ENCODE measurements around the gene PHF14.

The PHF14 gene

DNA sequence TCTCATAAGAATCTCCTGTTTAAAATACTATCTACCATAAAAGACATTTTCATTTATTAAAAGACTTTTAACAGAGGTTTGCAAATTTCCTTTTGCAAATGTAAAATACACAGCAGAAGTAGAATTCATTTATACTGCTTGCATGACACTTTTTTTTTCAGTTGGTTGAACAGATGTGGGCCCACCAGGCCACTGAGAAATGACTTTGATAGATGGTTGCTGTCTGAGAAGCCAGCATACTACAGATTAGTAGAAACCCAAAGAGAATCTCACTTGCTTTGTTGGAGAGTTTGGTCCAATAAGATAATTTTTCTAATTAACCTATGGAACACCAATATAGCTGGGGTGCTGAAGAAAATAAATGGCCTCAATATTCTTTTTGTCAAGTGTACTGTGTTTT, 66.3 kb downstream of the PHF14 start:
- TF ChIP-seq CTCF (IDR thresholded peaks at IDR 0.05; ENCODE audit: extremely low read depth, insufficient read depth, missing control alignments) = no peak
- in situ Hi-C loops (cut with MboI; ENCODE audit: low pct_unique_long_range_greater_than_20kb, low sequenced_read_pairs, unreplicated experiment) = no loop called here
- DNase-seq (ENCODE audit: low spot score) = no peak

- TF ChIP-seq CTCF (IDR thresholded peaks at IDR 0.05; ENCODE audit: extremely low read depth, insufficient read depth, missing control alignments) = no peak
- DNase-seq (ENCODE audit: low spot score) = no peak
- in situ Hi-C loops (cut with MboI; ENCODE audit: low pct_unique_long_range_greater_than_20kb, low sequenced_read_pairs, unreplicated experiment) = no loop called here
These were observed 80.4 kb downstream of the PHF14 start for GRCh38 chr7:11054033-11054432.

- no peak for DNase-seq (ENCODE audit: low spot score)
- no peak for TF ChIP-seq CTCF (IDR thresholded peaks at IDR 0.05; ENCODE audit: extremely low read depth, insufficient read depth, missing control alignments)
- in situ Hi-C loops (cut with MboI; ENCODE audit: low pct_unique_long_range_greater_than_20kb, low sequenced_read_pairs, unreplicated experiment) = no loop called here
These were observed 87.2 kb downstream of the PHF14 start for GRCh38 chr7:11060893-11061292.

GRCh38 chr7:11062110-11062509, 88.4 kb downstream of the PHF14 start:
- TF ChIP-seq CTCF (IDR thresholded peaks at IDR 0.05; ENCODE audit: extremely low read depth, insufficient read depth, missing control alignments) = no peak
- DNase-seq (ENCODE audit: low spot score) = no peak
- in situ Hi-C loops (cut with MboI; ENCODE audit: low pct_unique_long_range_greater_than_20kb, low sequenced_read_pairs, unreplicated experiment) = no loop called here

- no peak for DNase-seq (ENCODE audit: low spot score)
- TF ChIP-seq CTCF (IDR thresholded peaks at IDR 0.05; ENCODE audit: extremely low read depth, insufficient read depth, missing control alignments) = no peak
- in situ Hi-C loops (cut with MboI; ENCODE audit: low pct_unique_long_range_greater_than_20kb, low sequenced_read_pairs, unreplicated experiment) = no loop called here
These were observed 95.9 kb downstream of the PHF14 start for GRCh38 chr7:11069591-11069990.

DNA sequence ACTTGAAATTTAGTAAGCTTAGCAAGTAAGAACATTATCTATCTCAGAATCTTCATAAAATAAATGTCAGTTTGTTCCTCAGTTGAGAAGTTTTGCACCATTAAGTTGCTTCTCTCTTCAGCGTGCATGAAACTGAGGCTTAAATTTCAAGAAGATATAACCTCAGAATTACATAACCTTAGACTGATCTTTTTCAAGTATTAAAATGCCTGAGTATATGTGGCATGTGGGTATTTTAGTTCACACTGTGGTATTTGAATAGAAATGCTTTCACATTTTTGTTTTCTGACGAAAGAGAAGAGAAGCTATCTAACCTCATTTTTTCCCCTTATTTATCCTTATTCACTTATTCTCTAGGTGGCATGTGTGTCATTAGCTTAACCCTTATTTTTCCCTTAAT, 104.1 kb downstream of the PHF14 start:
- no peak for DNase-seq (ENCODE audit: low spot score)
- TF ChIP-seq CTCF (IDR thresholded peaks at IDR 0.05; ENCODE audit: extremely low read depth, insufficient read depth, missing control alignments) = no peak
- in situ Hi-C loops (cut with MboI; ENCODE audit: low pct_unique_long_range_greater_than_20kb, low sequenced_read_pairs, unreplicated experiment) = no loop called here

DNA sequence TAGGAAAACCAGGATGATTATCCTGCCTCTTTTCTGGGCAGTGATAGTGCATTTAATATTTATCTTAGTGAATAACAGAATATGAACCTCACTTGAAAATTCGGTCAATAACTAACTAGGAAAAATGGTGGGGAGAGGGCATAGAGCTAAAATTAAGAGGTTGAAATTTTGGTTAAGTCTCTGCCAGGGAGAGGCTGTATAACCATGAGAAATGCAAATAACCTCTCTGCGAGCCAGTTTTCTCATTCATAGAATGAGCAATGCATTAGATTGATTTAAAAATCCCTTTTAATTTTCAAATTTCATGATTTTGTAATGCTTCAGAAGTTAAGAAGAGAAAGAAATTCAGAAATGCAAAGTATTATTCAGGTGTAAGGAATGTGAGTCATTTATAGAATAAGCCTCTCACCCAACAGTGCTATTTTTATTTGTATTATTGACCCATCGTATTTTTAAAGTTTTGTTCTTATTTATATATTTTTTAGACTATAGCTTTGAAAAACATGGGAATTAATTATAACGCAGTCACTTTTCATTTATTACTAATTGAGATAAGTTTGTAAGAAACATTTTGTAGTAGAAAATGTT, 104.7 kb downstream of the PHF14 start:
- no peak for TF ChIP-seq CTCF (IDR thresholded peaks at IDR 0.05; ENCODE audit: extremely low read depth, insufficient read depth, missing control alignments)
- in situ Hi-C loops (cut with MboI; ENCODE audit: low pct_unique_long_range_greater_than_20kb, low sequenced_read_pairs, unreplicated experiment) = no loop called here
- peak; percentile 7 for DNase-seq (ENCODE audit: low spot score)
